ENCODE data around the gene BCAS1.

The BCAS1 gene

GRCh38 chr20:54074511-54074910 lies 4.1 kb upstream of the BCAS1 start:
- no peak for FAIRE-seq

GRCh38 chr20:54073288-54073687 lies 2.9 kb upstream of the BCAS1 start:
- FAIRE-seq = no peak

DNA sequence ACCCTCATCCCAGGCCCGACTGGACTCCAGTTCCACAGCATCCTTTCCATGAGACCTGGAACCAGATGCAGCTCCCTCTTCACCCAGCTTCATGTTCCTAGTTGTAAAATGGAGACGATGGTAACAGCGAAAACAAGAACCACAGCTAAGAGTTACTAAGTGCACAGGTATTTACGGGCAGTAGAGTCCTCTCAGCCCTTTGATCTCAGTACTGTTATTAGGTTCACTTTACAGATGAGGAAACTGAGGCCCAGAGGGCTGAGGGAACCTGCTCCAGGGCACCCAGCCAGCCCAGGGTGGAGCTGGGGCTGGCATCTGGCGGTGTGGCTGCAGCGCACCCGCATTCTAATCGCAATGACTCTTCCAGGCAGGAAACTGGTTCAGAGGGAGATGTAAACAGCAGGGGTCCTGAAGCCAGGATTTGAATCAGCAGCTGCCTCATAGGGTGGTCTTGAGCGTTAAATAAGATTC lies 858 bp downstream of the BCAS1 start:
- FAIRE-seq = no peak

DNA sequence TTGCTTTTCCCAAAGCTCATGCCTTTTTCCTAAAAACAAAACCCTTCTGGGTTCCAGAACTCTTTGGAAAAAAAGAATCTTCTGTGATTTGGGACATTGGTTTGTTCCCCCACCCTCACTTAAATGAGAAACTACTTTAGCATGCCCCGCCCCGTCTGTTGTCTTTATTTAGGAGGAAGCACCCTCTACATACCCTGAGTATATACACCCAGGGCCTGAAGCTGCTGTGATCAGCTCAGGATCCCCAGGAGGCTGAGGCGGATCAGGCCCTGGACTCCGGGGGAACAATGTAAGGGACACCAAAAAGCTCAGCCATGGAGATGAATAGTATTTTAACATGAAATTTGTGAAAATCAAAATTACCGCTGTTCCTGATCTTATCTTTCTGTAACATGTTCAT lies 1.4 kb downstream of the BCAS1 start:
- no peak for FAIRE-seq

DNA sequence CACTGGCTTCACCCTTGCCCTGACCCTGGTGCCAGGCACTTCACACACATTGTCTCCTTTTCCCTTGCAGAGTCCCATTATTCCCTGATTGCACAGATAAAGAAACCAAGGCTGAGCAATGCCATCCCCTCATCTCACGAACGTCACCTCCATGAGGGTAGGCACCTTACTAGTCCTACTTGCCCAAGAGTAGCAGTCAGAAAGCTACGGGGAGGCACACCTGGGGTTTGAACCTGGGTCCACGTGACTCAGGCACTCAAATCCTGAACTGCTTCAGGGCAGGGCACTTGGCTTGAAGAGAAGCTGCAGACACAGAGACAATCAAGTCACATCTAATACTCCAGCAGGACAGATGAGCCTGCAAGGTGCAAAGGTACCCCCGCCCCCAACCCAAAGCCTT lies 1.9 kb downstream of the BCAS1 start:
- no peak for FAIRE-seq

- FAIRE-seq = no peak
Measured at GRCh38 chr20:54067606-54068174, 2.7 kb downstream of the BCAS1 start.

DNA sequence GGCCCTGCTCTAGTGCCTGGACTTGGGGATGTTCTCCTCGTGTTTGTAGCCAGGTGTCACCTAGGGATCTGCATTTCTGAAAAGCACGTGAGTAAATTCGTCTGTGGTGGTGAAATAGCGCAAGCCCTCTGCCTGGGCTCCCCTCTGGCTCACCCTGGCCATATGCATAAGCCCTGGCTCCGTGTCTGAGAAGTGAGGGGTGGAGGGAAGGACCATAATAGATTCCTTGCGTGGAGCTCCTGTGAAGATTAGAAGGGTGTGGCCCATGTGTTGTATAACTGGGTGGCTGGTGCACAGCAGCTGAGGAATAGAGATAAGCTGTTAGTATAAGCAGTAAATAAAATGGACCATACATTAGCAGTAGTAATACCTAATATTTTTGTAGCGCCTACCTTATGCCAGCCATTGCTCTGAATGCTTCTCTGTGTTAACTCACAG lies 4.8 kb downstream of the BCAS1 start:
- no peak for FAIRE-seq

DNA sequence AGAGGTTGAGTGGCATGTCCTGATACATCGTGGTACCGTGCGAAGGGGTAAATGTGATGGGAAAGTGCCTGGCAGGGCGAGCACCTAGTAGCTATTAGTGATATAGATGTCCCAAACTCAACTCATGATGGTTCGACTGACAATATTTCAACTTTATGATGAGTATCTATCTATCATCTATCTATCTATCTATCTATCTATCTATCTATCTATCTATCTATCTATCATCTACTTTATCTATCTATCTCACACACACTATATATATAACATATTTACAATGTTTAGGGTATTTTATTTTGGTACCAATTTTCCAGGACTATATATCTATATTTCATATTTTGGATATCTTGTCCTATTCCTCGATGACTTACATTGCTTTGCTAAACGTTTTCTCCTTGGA lies 5.5 kb downstream of the BCAS1 start:
- no peak for FAIRE-seq

DNA sequence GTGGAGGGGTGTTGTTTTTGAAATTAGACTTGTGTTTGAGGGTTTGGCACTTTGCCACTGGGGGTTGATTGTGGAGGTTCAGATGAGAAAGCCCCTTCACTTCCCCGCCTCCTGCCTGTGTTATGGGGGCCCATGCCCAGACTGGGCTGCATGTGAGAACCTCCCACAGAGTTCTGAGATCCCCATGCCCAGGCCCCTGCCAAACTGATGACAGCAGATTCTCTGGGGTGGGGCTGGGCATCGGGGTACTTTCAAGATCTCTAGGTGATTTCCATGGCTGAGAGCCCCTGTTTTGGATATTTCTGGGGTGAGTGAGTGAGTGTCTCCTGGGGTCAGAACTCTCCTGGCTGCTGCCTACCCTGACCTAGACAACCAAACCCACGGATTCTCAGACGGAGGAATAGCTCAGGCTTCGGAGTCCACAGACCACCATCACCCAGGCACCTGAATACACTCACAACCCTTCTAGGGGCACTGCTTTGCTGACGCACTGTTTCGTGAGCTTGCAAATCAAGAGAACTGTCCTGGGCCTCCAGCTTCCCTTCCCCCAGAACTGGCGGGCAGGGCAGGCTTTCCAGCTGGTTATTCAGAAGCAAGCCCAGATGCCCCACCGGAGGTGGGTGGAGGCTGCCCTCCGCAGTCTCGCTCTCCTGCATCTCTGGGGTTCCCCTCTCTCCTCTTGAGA lies 6.3 kb downstream of the BCAS1 start:
- no peak for FAIRE-seq

GRCh38 chr20:54063580-54063979 lies 6.8 kb downstream of the BCAS1 start:
- FAIRE-seq = no peak

DNA sequence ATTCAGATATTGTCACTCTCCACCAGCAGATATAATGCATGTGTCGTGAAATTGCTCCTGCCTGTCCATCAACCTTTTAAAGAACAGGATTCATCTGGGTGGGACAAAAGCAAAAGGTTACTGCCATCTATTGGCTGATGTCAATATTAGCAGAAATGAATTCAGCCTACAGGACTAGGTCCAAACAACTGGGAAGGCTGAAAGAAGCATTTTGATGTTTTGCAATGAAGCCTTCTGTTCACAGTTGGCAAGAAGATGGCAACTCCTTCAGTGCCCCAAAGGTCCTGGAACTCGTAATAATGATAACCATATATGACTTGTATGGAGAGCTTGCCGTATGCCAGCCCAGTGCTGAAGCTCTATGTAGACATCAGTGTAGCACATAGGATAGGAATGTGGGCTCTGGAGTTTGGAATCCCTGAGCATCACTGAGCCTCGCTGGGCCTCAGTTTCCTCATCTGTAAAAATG lies 7.5 kb downstream of the BCAS1 start:
- no peak for FAIRE-seq

DNA sequence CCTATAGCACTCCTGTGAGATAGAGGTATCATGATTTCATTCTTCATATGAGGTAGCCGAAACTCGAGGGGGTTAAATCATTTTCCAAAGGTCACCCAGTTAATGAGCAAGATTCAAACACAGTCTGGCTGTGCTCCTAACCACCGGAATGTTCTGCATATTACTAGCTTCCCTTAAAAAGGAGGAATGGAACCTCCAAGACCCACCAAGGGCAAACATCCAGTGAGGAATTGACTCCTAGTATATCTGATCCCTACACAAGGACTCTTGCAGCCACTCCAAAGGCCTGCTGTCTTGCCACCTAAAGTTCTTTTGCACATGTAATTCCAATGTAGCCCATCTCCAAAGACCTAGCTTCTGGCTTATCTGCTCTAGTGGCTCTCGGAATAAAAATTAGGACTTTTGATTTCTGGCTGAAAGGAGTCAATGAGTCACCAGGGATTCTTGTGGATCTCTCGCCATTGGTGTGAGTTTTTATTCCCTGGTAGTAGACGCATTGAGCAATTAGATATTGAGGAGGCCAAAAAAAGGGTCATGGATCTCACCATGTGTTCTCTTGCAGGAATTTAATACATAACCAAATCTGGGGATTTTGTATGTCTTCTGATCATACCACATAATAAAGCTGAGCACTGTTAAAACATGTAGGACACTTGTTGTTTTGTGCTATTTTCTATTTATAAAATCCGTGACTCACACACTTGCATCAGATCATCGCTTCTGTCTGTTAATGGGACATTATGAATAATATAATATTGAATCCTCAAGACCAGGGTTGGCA lies 9.1 kb downstream of the BCAS1 start:
- no peak for FAIRE-seq

DNA sequence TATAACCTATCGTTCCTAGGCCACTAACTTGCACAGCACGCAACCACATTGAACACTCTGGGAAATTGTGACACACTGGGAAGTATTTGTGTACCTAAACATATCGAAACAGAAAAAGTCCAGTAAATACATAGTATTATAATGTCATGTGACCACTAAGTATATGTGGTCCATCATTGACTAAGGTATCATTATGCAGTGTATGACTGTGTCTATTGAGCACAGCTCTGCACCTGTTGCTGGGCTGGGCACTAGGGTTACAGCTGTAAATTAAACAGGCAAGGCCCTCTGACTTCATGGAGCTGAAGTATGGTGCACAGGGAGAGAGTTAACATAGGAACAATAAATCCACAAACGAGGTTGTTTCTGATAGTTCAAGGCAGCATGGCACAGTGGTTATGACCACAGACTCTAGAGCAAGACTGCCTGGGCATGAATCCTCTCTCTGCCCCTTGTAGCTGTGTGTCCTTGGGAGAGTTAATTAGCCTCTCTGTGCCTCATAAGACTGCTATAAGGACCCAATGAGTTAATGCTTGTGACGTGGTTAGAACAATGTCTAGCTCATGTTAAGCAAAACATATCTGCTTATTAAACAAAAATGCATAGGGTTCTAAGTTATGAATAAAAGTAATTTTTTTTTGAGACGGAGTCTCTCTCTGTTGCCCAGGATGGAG lies 10.6 kb downstream of the BCAS1 start:
- no peak for FAIRE-seq

DNA sequence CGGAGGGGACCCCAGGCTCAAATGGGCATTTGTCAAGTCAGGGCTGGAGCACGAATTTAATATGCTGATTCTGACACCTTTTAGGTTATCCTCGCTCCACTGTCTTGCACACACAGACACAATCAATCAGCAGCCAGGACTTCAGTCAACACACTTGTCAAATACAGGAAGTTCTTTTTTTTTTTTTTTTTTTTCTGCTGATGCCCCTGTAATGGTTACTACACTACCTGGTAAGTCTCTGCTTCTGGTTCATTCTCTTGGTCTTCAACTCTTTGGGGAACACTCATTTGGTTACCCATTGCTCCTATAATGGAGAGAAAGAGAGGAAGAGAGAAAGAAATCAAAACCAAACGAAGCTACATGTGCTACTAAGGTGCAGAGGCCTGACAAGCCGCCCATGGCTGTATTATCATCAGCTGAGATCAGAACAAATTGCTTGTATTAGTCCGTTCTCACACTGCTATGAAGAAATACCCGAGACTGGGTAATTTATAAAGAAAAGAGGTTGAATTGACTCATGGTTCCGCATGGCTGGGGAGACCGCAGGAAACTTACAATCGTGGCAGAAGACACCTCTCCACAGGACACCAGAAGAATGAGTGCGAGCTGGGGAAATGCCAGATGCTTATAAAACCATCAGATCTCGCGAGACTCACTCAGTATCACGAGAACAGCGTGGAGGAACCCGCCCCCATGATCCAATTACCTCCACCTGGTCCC lies 11.8 kb downstream of the BCAS1 start:
- FAIRE-seq = no peak

- no peak for FAIRE-seq
Measured at GRCh38 chr20:54056762-54057639, 13.4 kb downstream of the BCAS1 start.

DNA sequence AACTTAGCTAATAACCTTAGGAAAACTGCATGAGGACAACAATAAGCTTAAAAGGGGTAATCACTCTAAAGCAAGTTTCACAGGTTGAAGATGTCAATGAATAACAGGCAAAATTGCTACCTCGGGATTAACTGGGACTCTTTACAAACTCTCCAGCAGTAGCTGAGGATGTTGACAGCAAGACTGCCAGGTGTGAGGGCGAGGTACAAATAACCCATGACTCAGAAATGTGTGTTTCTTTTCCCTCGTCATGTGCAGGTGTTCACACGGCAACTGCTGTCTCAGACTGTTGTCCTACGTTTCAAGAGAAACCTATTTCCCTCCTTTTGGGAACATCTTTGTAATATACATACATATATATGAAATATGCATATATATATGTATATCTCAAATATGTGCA lies 15.9 kb downstream of the BCAS1 start:
- FAIRE-seq = no peak

DNA sequence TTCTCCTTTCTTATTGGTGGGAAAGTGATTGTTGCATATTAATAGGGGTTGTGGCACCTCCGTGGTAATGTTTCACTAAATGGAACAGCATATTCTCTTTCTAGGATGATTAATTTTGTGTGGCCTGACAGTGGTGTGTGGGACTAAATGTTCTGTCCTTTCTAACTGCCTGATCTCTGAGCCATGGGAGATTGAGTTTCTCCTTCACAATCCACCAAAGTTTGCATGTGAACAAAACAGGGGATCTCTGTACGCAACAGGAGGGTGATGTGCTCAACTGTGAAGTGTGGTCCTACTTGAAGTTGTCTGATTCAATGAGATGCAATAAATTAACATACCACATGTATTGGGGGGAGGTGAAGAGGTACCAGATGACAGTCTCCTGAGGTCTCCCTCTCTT lies 19.3 kb downstream of the BCAS1 start:
- no peak for FAIRE-seq

GRCh38 chr20:54048891-54049545 lies 21.4 kb downstream of the BCAS1 start:
- no peak for FAIRE-seq

GRCh38 chr20:54048481-54048880 lies 21.9 kb downstream of the BCAS1 start:
- no peak for FAIRE-seq

GRCh38 chr20:54047720-54048119 lies 22.7 kb downstream of the BCAS1 start:
- no peak for FAIRE-seq

DNA sequence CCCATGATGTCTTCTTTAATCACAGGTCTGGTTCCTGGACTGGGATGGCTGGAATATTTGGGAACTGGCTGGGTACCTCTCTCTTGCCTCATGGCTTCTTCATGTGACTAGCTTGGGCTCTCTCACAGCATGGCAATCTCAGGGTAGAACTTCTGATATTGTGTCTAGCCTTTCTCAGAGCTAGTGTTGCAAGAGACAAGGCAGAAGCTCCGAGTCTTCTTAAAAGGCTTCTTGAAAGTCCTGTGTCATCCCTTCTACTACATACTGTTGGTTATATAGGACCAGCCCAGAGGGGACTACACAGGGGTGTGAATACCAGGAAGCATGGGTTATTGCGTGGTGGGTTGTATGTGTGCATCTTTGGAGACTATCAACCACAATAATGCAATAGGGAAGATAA lies 23.3 kb downstream of the BCAS1 start:
- FAIRE-seq = no peak

Measured in islet of Langerhans (tissue), 1 donor.